ENCODE results near the gene ASXL2. TPM values are rescaled to one million over a fixed set of nuclear protein-coding genes. Genes with fewer than 3 reads are reported as not detected.

Gene ASXL2
- total RNA-seq, 1 experiment from 2014 or later: 12.1 TPM

- no peak for DNase-seq (ENCODE audit: low spot score)
Measured at GRCh38 chr2:25806941-25807340, 71.3 kb downstream of the ASXL2 start.

GRCh38 chr2:25805987-25806386 lies 72.3 kb downstream of the ASXL2 start:
- DNase-seq (ENCODE audit: low spot score): no peak

GRCh38 chr2:25804338-25804737 lies 73.9 kb downstream of the ASXL2 start:
- DNase-seq (ENCODE audit: low spot score): no peak

- DNase-seq (ENCODE audit: low spot score): no peak
Measured at GRCh38 chr2:25799301-25799700, 79.0 kb downstream of the ASXL2 start.

GRCh38 chr2:25797620-25798488 lies 80.4 kb downstream of the ASXL2 start:
- DNase-seq (ENCODE audit: low spot score): no peak

GRCh38 chr2:25794544-25795276 lies 83.6 kb downstream of the ASXL2 start:
- no peak for DNase-seq (ENCODE audit: low spot score)

- DNase-seq (ENCODE audit: low spot score): no peak
Measured at GRCh38 chr2:25790074-25790790, 88.1 kb downstream of the ASXL2 start.

- DNase-seq (ENCODE audit: low spot score): no peak
Measured at GRCh38 chr2:25788457-25788856, 89.8 kb downstream of the ASXL2 start.

GRCh38 chr2:25787020-25787419 lies 91.3 kb downstream of the ASXL2 start:
- DNase-seq (ENCODE audit: low spot score): no peak

- no peak for DNase-seq (ENCODE audit: low spot score)
Measured at GRCh38 chr2:25784404-25784803, 93.9 kb downstream of the ASXL2 start.

GRCh38 chr2:25777077-25777476 lies 101.2 kb downstream of the ASXL2 start:
- no peak for DNase-seq (ENCODE audit: low spot score)

- no peak for DNase-seq (ENCODE audit: low spot score)
Measured at GRCh38 chr2:25772078-25772477, 106.2 kb downstream of the ASXL2 start.

GRCh38 chr2:25763575-25763974 lies 114.7 kb downstream of the ASXL2 start:
- no peak for DNase-seq (ENCODE audit: low spot score)

- no peak for DNase-seq (ENCODE audit: low spot score)
Measured at GRCh38 chr2:25760297-25760696, 118.0 kb downstream of the ASXL2 start.

GRCh38 chr2:25758348-25758747 lies 119.9 kb downstream of the ASXL2 start:
- no peak for DNase-seq (ENCODE audit: low spot score)

- DNase-seq (ENCODE audit: low spot score): peak; percentile 75
Measured at GRCh38 chr2:25757906-25758305, 120.4 kb downstream of the ASXL2 start.

- no peak for DNase-seq (ENCODE audit: low spot score)
Measured at GRCh38 chr2:25756536-25756935, 121.8 kb downstream of the ASXL2 start.

- DNase-seq (ENCODE audit: low spot score): no peak
Measured at GRCh38 chr2:25749676-25750075, 128.6 kb downstream of the ASXL2 start.

GRCh38 chr2:25744055-25744454 lies 134.2 kb downstream of the ASXL2 start:
- DNase-seq (ENCODE audit: low spot score): no peak

GRCh38 chr2:25743132-25743830 lies 135.0 kb downstream of the ASXL2 start:
- DNase-seq (ENCODE audit: low spot score): no peak

GRCh38 chr2:25742501-25742900 lies 135.8 kb downstream of the ASXL2 start:
- DNase-seq (ENCODE audit: low spot score): no peak

Data from HT-29 (cell line).